Activated CD4-positive, alpha-beta T cell treated with anti-CD3 and anti-CD28 coated beads for 36 hours (primary cell): ENCODE data around the gene LDLRAD4. TPM values are rescaled to one million over a fixed set of nuclear protein-coding genes. Genes with fewer than 3 reads are reported as not detected.

Experiments used
- ATAC-seq: fragments of 200-7000 bp; cut with Tn5 transposase; one replicate; pipeline ENCODE4 v1.10.0; 2021; ENCODE audit warnings: mild to moderate bottlenecking, moderate library complexity
- CTCF ChIA-PET: fragments of 350-600 bp; sonication (Branson Sonifier 250); formaldehyde crosslinking; loops from one replicate; lab custom pipeline; 2021; ENCODE audit warnings: antibody characterized with exemption; lab: Charles Lee
- POLR2A ChIA-PET: fragments of 350-600 bp; sonication (Branson Sonifier 250); formaldehyde crosslinking; loops from one replicate; lab custom pipeline; 2021; ENCODE audit warnings: antibody characterized with exemption, inconsistent platforms; lab: Charles Lee
- DNase-seq: peaks from one replicate; pipeline ENCODE4 v3.0.0-alpha.2; 2020
- H3K27ac Mint-ChIP-seq: one replicate; pipeline ENCODE4 v1.8.0; 2021; ENCODE audit warnings: mixed read lengths
- H3K27me3 Mint-ChIP-seq: one replicate; pipeline ENCODE4 v1.8.0; 2021; ENCODE audit warnings: mixed read lengths
- H3K36me3 Mint-ChIP-seq: one replicate; pipeline ENCODE4 v1.8.0; 2021; ENCODE audit warnings: low read depth, mixed read lengths
- H3K4me1 Mint-ChIP-seq: one replicate; pipeline ENCODE4 v1.8.0; 2021; ENCODE audit warnings: mixed read lengths
- H3K4me3 Mint-ChIP-seq: one replicate; pipeline ENCODE4 v1.8.0; 2021; ENCODE audit warnings: mild to moderate bottlenecking, moderate library complexity, mixed read lengths
- H3K9me3 Mint-ChIP-seq: one replicate; pipeline ENCODE4 v1.8.0; 2021; ENCODE audit warnings: low read depth, mixed read lengths
- intact Hi-C, 2 experiments: fragments of 100-400 bp; cut with DNase I in 1 of 2; cut with micrococcal nuclease in 1 of 2; formaldehyde crosslinking; loops; one replicate each; pipeline versions ENCODE4 v1.14.2 to v1.15.1; 2022 to 2024; cut with DNase I, micrococcal nuclease
- total RNA-seq, 2 experiments: library from RNA; stranded (reverse); gene quantifications; one replicate each; pipeline ENCODE4 v1.2.3, GENCODE V29; 2021

LDLRAD4 gene
- total RNA-seq, 2 experiments from 2014 or later, result 29.3 to 32.2 TPM

DNA sequence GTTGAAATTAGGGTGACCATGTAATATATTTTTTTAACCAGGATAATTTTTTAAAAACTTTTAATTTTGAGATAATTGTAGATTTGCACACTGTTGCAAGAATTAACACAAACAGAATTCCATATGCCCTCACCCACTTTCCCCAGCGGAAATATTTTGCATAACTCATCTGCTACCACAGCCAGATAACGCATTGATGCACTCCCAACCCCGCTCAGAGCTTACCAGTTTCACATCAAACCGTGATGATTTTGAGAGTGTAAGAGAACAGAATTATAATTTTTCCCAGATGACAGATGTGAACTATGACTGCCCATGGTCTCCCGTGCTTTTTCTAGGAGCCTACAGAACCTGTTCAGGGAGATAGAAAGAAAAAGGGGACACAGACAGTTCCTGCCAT lies 35.2 kb upstream of the LDLRAD4 start:
- H3K4me3 Mint-ChIP-seq, result no peak overlapping the region
- no peak overlapping the region for H3K27ac Mint-ChIP-seq
- DNase-seq (no peak), ATAC-seq (no peak)
- intact Hi-C loops, result no loop called here
- CTCF ChIA-PET, result no interaction called here
- H3K36me3 Mint-ChIP-seq, result no peaks in the 10 kb centered on the region
- peaks cover 3% of the 10 kb centered on the region for H3K27me3 Mint-ChIP-seq
- POLR2A ChIA-PET, result no interaction called here
- no peaks in the 10 kb centered on the region for H3K9me3 Mint-ChIP-seq
- H3K4me1 Mint-ChIP-seq, result peaks cover 17% of the 10 kb centered on the region

DNA sequence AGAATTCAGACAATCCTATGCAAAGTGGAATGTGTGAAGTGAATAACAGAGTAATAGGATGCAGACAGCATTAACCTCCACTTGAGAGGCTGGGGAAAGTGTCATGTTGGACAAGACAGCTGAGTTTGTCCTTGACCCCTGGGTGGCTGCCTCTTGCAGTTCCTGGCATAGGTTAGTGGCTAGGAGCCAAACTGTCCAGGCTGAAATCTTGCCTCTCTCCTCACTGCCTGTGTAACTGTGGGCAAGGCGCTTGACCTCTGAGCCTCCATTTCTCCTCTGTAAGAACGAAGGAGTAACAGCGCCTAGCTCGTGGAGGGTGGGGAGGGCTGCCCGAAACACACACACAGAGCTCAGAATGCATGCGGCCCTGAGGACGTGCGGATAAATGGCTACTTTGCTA lies 34.8 kb upstream of the LDLRAD4 start:
- ChIA-PET CTCF (no interaction called here), POLR2A (no interaction called here)
- H3K4me1 Mint-ChIP-seq, result peaks cover 16% of the 10 kb centered on the region
- intact Hi-C loops, result no loop called here
- H3K4me3 Mint-ChIP-seq, result no peak overlapping the region
- no peaks in the 10 kb centered on the region for H3K36me3 Mint-ChIP-seq
- H3K9me3 Mint-ChIP-seq, result no peaks in the 10 kb centered on the region
- DNase-seq (no peak), ATAC-seq (no peak)
- H3K27me3 Mint-ChIP-seq, result peaks cover 3% of the 10 kb centered on the region
- H3K27ac Mint-ChIP-seq, result no peak overlapping the region

GRCh38 chr18:13184396-13184795 lies 34.2 kb upstream of the LDLRAD4 start:
- intact Hi-C loops, result no loop called here
- Mint-ChIP-seq H3K4me3 (no peak overlapping the region), H3K4me1 (peaks cover 10% of the 10 kb centered on the region), H3K9me3 (no peaks in the 10 kb centered on the region), H3K36me3 (no peaks in the 10 kb centered on the region), H3K27me3 (peaks cover 3% of the 10 kb centered on the region), H3K27ac (no peak overlapping the region)
- DNase-seq, result no peak
- ChIA-PET CTCF (no interaction called here), POLR2A (no interaction called here)
- ATAC-seq, result no peak

GRCh38 chr18:13185675-13186198 lies 32.8 kb upstream of the LDLRAD4 start:
- CTCF ChIA-PET, result interaction anchor here (0.5 to 0.6 kb wide), 2 partner anchors 24 to 80 kb away, joined by 3 to 5 read pairs; no protein-coding TSS in a partner anchor
- peaks cover 3% of the 10 kb centered on the region for H3K27me3 Mint-ChIP-seq
- intact Hi-C loops, result no loop called here
- POLR2A ChIA-PET, result no interaction called here
- H3K36me3 Mint-ChIP-seq, result no peaks in the 10 kb centered on the region
- DNase-seq, result no peak
- no peak overlapping the region for H3K27ac Mint-ChIP-seq
- no peak for ATAC-seq
- no peaks in the 10 kb centered on the region for H3K9me3 Mint-ChIP-seq
- no peak overlapping the region for H3K4me3 Mint-ChIP-seq
- no peaks in the 10 kb centered on the region for H3K4me1 Mint-ChIP-seq

- no peaks in the 10 kb centered on the region for H3K4me1 Mint-ChIP-seq
- DNase-seq (no peak), ATAC-seq (no peak)
- ChIA-PET POLR2A (no interaction called here), CTCF (interaction anchor here (0.8 to 0.9 kb wide), 2 partner anchors 27 to 324 kb away, joined by 3 to 4 read pairs; no protein-coding TSS in a partner anchor)
- no peaks in the 10 kb centered on the region for H3K36me3 Mint-ChIP-seq
- no peak overlapping the region for H3K27ac Mint-ChIP-seq
- intact Hi-C loops, result no loop called here
- H3K9me3 Mint-ChIP-seq, result no peaks in the 10 kb centered on the region
- H3K4me3 Mint-ChIP-seq, result no peak overlapping the region
- peaks cover 3% of the 10 kb centered on the region for H3K27me3 Mint-ChIP-seq
Observed at GRCh38 chr18:13186687-13187086, 31.9 kb upstream of the LDLRAD4 start.

GRCh38 chr18:13187498-13187897 lies 31.1 kb upstream of the LDLRAD4 start:
- no peaks in the 10 kb centered on the region for H3K27me3 Mint-ChIP-seq
- POLR2A ChIA-PET, result no interaction called here
- no peaks in the 10 kb centered on the region for H3K36me3 Mint-ChIP-seq
- H3K27ac Mint-ChIP-seq, result no peak overlapping the region
- H3K9me3 Mint-ChIP-seq, result no peaks in the 10 kb centered on the region
- CTCF ChIA-PET, result interaction anchor here (0.7 to 0.9 kb wide), 2 partner anchors 10 to 28 kb away, joined by 4 read pairs; no protein-coding TSS in a partner anchor
- DNase-seq (no peak), ATAC-seq (no peak)
- H3K4me1 Mint-ChIP-seq, result no peaks in the 10 kb centered on the region
- intact Hi-C loops, result no loop called here
- no peak overlapping the region for H3K4me3 Mint-ChIP-seq

- no peak overlapping the region for H3K27ac Mint-ChIP-seq
- H3K4me3 Mint-ChIP-seq, result no peak overlapping the region
- H3K4me1 Mint-ChIP-seq, result no peaks in the 10 kb centered on the region
- POLR2A ChIA-PET, result no interaction called here
- intact Hi-C loops, result no loop called here
- no peak for ATAC-seq
- no peak for DNase-seq
- H3K27me3 Mint-ChIP-seq, result no peaks in the 10 kb centered on the region
- CTCF ChIA-PET, result interaction anchor here (1.3 kb wide), 1 partner anchor 13 kb away, joined by 4 read pairs; no protein-coding TSS in a partner anchor
- no peaks in the 10 kb centered on the region for H3K36me3 Mint-ChIP-seq
- no peaks in the 10 kb centered on the region for H3K9me3 Mint-ChIP-seq
Observed at GRCh38 chr18:13191031-13191430, 27.5 kb upstream of the LDLRAD4 start.

DNA sequence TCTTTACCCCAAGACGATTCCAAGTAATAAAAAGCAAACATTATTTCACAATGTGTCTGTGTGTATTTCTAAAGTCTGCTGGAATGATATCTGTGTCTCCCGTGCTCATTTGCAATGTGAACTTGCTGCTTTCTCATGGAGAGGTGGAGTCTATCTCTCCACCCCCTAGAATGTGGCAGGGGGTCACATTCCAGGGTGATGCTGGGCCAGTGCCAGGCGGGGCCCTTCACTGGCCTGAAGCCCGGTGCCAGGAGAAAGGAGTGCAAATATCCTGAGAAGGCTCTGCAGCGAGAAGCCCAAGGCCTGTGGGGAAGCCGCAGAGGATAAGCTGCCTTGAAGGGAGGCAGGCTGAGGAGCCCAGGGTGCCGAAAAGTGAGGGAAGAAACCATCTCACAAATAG lies 26.8 kb upstream of the LDLRAD4 start:
- H3K4me3 Mint-ChIP-seq, result no peak overlapping the region
- H3K36me3 Mint-ChIP-seq, result no peaks in the 10 kb centered on the region
- DNase-seq (no peak), ATAC-seq (no peak)
- no peaks in the 10 kb centered on the region for H3K9me3 Mint-ChIP-seq
- intact Hi-C loops, result no loop called here
- ChIA-PET CTCF (interaction anchor here (1.3 kb wide), 1 partner anchor 13 kb away, joined by 4 read pairs; no protein-coding TSS in a partner anchor), POLR2A (no interaction called here)
- no peaks in the 10 kb centered on the region for H3K4me1 Mint-ChIP-seq
- no peak overlapping the region for H3K27ac Mint-ChIP-seq
- no peaks in the 10 kb centered on the region for H3K27me3 Mint-ChIP-seq

GRCh38 chr18:13192970-13193369 lies 25.6 kb upstream of the LDLRAD4 start:
- Mint-ChIP-seq H3K4me1 (no peaks in the 10 kb centered on the region), H3K27me3 (no peaks in the 10 kb centered on the region), H3K36me3 (no peaks in the 10 kb centered on the region), H3K4me3 (no peak overlapping the region), H3K9me3 (no peaks in the 10 kb centered on the region), H3K27ac (no peak overlapping the region)
- intact Hi-C loops, result no loop called here
- CTCF ChIA-PET, result interaction anchor here (0.7 kb wide), 1 partner anchor 507 kb away, joined by 3 read pairs; no protein-coding TSS in a partner anchor
- no peak for DNase-seq
- POLR2A ChIA-PET, result no interaction called here
- no peak for ATAC-seq

DNA sequence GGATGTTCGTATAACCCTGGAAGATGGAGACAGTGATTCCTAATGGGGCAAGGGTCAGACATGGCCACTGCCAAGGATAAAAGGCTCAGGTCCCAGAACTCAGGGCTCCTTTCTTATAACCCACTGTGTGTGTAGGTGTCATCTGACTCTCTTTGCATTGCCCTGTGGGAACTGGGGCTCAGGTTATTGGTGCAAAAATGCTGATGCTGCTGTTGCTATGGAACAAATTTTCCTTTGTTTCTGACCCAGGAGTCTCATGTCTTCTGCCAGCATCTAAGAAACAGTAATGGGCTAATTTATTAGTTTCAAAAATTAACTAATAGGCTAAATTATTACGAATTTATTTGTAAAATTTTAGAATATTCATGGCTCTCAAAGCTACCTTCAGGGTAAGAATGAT lies 24.3 kb upstream of the LDLRAD4 start:
- ChIA-PET CTCF (no interaction called here), POLR2A (no interaction called here)
- H3K4me1 Mint-ChIP-seq, result no peaks in the 10 kb centered on the region
- H3K9me3 Mint-ChIP-seq, result peaks cover 4% of the 10 kb centered on the region
- H3K27ac Mint-ChIP-seq, result no peak overlapping the region
- DNase-seq (no peak), ATAC-seq (no peak)
- peaks cover 3% of the 10 kb centered on the region for H3K36me3 Mint-ChIP-seq
- intact Hi-C loops, result no loop called here
- H3K4me3 Mint-ChIP-seq, result no peak overlapping the region
- peaks cover 1% of the 10 kb centered on the region for H3K27me3 Mint-ChIP-seq

DNA sequence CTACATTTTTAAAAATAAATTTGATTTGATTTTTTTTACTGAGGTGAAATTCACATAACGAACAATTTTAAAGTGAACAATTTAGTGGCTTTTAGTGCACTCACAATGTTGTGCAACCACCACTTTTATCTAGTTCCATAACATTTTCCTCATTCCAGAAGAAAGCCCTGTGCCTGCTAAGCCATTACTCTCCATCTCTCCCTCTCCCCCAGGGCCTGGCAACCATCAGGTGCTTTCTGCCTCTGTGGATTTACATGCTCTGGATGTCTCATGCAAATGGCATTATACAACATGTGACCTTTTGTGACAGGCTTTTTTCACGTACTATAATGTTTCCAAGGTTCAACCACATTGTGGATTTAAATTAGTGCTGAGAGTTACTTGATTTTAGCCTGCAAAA lies 19.9 kb upstream of the LDLRAD4 start:
- no peak overlapping the region for H3K27ac Mint-ChIP-seq

DNA sequence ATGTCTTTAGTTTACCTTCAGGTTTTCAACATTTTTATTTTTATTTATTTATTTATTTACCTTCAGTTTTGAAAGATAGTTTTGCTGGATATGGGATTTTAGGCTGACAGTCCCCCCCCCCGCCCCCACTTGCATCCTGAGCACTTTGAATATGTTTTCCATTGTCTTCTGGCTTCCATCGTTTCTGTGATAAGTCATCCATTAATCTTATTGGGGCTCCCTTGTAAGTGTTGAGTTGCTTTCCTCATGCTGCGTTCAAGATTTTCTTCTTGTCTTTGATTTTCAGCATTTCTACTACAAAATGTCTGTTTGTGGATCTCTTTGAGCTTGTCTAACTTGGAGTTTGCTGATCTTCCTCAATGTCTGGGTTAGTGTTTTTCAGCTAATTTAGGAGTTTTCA lies 19.4 kb upstream of the LDLRAD4 start:
- ATAC-seq, result no peak
- DNase-seq, result no peak
- Mint-ChIP-seq H3K9me3 (peaks cover 17% of the 10 kb centered on the region), H3K27ac (no peak overlapping the region), H3K4me1 (no peaks in the 10 kb centered on the region), H3K36me3 (peaks cover 8% of the 10 kb centered on the region), H3K4me3 (no peak overlapping the region), H3K27me3 (peaks cover 13% of the 10 kb centered on the region)
- CTCF ChIA-PET, result interaction anchor here (0.8 kb wide), 1 partner anchor 9 kb away, joined by 3 read pairs; no protein-coding TSS in a partner anchor
- intact Hi-C loops, result no loop called here
- POLR2A ChIA-PET, result no interaction called here

More for the DNA sequence above, 19.9 kb upstream of the LDLRAD4 start:
- Mint-ChIP-seq H3K9me3 (peaks cover 17% of the 10 kb centered on the region), H3K27me3 (peaks cover 13% of the 10 kb centered on the region), H3K36me3 (peaks cover 8% of the 10 kb centered on the region), H3K4me3 (no peak overlapping the region), H3K4me1 (no peaks in the 10 kb centered on the region)
- DNase-seq, result no peak
- intact Hi-C loops, result no loop called here
- ChIA-PET POLR2A (no interaction called here), CTCF (interaction anchor here (0.8 to 1.5 kb wide), 2 partner anchors 7 to 192 kb away, joined by 3 read pairs; no protein-coding TSS in a partner anchor)
- ATAC-seq, result no peak
